Ovary (tissue), 3 donors: ENCODE data around the gene SORCS2.

Source experiments
- CTCF ChIP-seq, 3 donors: fragments of 450-650 bp in 2 of 3; fragments of 200-600 bp in 1 of 3; IDR thresholded peaks; one replicate each; pipeline versions ENCODE4 v1.5.1 to v1.8.0; 2016 to 2022; ENCODE audit warnings: antibody characterized with exemption in 3 of 3, mild to moderate bottlenecking in 1 of 3
- POLR2A ChIP-seq: fragments of 450-650 bp; IDR thresholded peaks from one replicate; pipeline ENCODE4 v1.6.1; 2017; ENCODE audit warnings: antibody characterized with exemption, mild to moderate bottlenecking, moderate library complexity
- donor health status: DM: no; HTN: no; CAD: no.

- TF ChIP-seq CTCF (IDR thresholded peaks at IDR 0.05) (no peak), POLR2A (no peak)
These were observed 34.1 kb upstream of the SORCS2 start for GRCh38 chr4:7158081-7158750.
